A673 (cell line): ENCODE data around the gene DIPK1A. TPM values are rescaled to one million over a fixed set of nuclear protein-coding genes. Genes with fewer than 3 reads are reported as not detected.

Experiments
- Bru-seq: library from RNA; stranded (reverse); fragments of 400-500 nt; gene quantifications from one replicate; lab custom pipeline; 2021; lab: Mats Ljungman, UMichigan
- BruChase-seq, 2 experiments: library from RNA; stranded (reverse); fragments of 400-500 nt; gene quantifications; one replicate each; lab custom pipeline; 2021; lab: Mats Ljungman, UMichigan
- BruUV-seq: library from RNA; stranded (reverse); fragments of 400-500 nt; replicated peaks from 2 replicates; lab custom pipeline; 2021; lab: Mats Ljungman, UMichigan
- CTCF ChIA-PET: fragments of 300-600 bp; sonication (Branson Sonifier 250); formaldehyde crosslinking; loops from one replicate; lab custom pipeline; 2022; ENCODE audit warnings: antibody characterized with exemption; lab: Charles Lee
- POLR2A ChIA-PET: fragments of 300-600 bp; sonication (Branson Sonifier 250); formaldehyde crosslinking; loops from one replicate; lab custom pipeline; 2022; ENCODE audit warnings: antibody characterized with exemption; ENCODE audit not compliant: low non-redundant PET; lab: Charles Lee
- DNase-seq: peaks from one replicate; pipeline ENCODE4 v3.0.0-alpha.2; 2015; ENCODE audit warnings: low spot score
- H3K27ac ChIP-seq: fragments of 200-600 bp; sonication (generic); 2 replicates; pipeline ENCODE4 v1.5.1; 2016; ENCODE audit warnings: mixed run types, low read depth, mild to moderate bottlenecking, mixed read lengths, antibody characterized with exemption, low read length; ENCODE audit not compliant: poor library complexity, severe bottlenecking
- H3K27me3 ChIP-seq: fragments of 200-600 bp; sonication (generic); replicated peaks from 2 replicates; pipeline ENCODE4 v1.6.1; 2017; ENCODE audit warnings: mixed run types, low read depth, mild to moderate bottlenecking, mixed read lengths, antibody characterized with exemption, low read length; ENCODE audit not compliant: insufficient read depth, poor library complexity
- H3K36me3 ChIP-seq: fragments of 200-600 bp; sonication (generic); 2 replicates; pipeline ENCODE4 v1.6.1; 2016; ENCODE audit warnings: mixed run types, mild to moderate bottlenecking, mixed read lengths, antibody characterized with exemption, low read length; ENCODE audit not compliant: insufficient read depth, poor library complexity, severe bottlenecking
- H3K4me1 ChIP-seq: fragments of 200-600 bp; sonication (generic); 2 replicates; pipeline ENCODE4 v1.6.1; 2017; ENCODE audit warnings: mixed run types, mild to moderate bottlenecking, mixed read lengths, antibody characterized with exemption, low read length; ENCODE audit not compliant: insufficient read depth, poor library complexity, severe bottlenecking
- H3K4me3 ChIP-seq: fragments of 200-600 bp; sonication (generic); 2 replicates; pipeline ENCODE4 v1.5.1; 2016; ENCODE audit warnings: low read depth, mixed run types, mild to moderate bottlenecking, mixed read lengths, low read length; ENCODE audit not compliant: poor library complexity, severe bottlenecking
- H3K9me3 ChIP-seq: fragments of 200-600 bp; sonication (generic); 2 replicates; pipeline ENCODE4 v1.6.1; 2016; ENCODE audit warnings: mixed run types, low read depth, mild to moderate bottlenecking, mixed read lengths, antibody characterized with exemption, low read length; ENCODE audit not compliant: poor library complexity, severe bottlenecking
- CTCF ChIP-seq: fragments of 300-800, 200-600 bp; sonication (generic); conservative IDR thresholded peaks from 2 replicates; pipeline ENCODE4 v1.5.1; 2017; ENCODE audit warnings: low read depth, mild to moderate bottlenecking, antibody characterized with exemption, low read length, moderate library complexity, mixed read lengths
- EZH2 ChIP-seq: fragments of 200-600 bp; sonication (generic); IDR thresholded peaks from 2 replicates; pipeline ENCODE4 v1.6.1; 2017; ENCODE audit warnings: borderline replicate concordance, low read depth, mild to moderate bottlenecking, mixed read lengths, antibody characterized with exemption, low read length; ENCODE audit not compliant: poor library complexity, severe bottlenecking
- intact Hi-C: fragments of 100-400 bp; cut with micrococcal nuclease; formaldehyde crosslinking; loops from one replicate; pipeline ENCODE4 v1.10.0; 2022; ENCODE audit not compliant: unreplicated experiment
- long read RNA-seq: library from polyadenylated mRNA; stranded (forward); transcript quantifications from one replicate; pipeline ENCODE4 v2.0.0, GENCODE V29; 2022
- total RNA-seq: library from RNA; stranded (reverse); gene quantifications from 2 replicates; pipeline ENCODE4 v1.2.3, GENCODE V29; 2021

Gene DIPK1A
- 10.3 and 10.9 TPM in 2 replicates for total RNA-seq
- percentile 64 among the genes with signal in this experiment for Bru-seq, nascent RNA
- percentile 61 among the genes with signal in this experiment for BruChase-seq, experiment 1, labeled RNA remaining after a 2-hour chase
- percentile 60 among the genes with signal in this experiment for BruChase-seq, experiment 2, labeled RNA remaining after a 6-hour chase
- long read RNA-seq, transcript FAM69A-201 (5 exons, 2,574 nt), result major isoform, 36 of 50 reads
- long read RNA-seq, partial matches to known transcripts, result 0 of 50 reads
- long read RNA-seq, other reads (novel, unspliced or antisense), result 13 of 50 reads

DNA sequence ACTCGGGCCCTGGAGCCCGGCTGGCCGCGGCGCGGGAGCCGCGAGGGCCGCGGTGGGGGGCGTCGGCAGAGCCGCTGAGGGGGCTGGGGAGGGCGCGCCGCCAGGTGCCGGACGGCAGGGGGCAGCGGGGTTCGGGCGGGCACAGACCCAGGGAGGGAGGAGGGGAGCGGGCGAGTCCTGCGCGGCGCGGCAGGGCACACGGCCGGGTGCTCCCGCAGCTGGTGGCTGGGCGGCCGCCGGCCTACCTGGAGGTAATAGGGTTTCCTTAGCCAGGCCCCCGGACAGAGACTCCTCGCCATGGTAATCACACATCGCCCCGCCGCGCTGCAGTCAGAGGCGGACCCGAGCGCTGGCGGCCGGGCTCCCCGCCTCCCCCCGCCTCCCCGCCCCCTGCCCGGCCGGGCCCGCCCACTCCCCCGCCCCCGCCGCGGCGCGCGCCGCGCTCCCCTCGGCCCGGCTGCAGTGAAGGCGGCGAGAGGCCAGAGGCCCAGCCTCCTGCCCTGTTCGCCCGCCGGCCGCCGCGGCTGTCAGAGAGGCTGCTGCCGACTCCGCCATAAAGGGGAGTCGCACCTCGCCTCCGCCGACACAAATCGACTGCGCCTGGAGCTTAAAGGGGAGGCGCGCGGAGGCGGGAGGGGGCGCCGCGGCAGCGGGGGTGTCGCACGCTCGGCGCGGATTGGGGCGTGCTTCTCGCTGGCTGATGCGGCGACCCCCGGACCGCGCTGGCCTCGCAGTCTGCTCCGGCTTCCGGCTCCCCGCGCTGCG lies at the start of gene DIPK1A:
Gene DIPK1A (minus strand): TSS at position 332 of the 765 bp plus-strand sequence. CDS start 33 bp downstream, at position 299.
- no peaks in the 10 kb centered on the region for H3K36me3 ChIP-seq
- peak within 1 kb of the TSS; percentile 88 for H3K4me3 ChIP-seq
- ChIA-PET POLR2A (interaction anchor here (0.6 to 1.1 kb wide), 2 partner anchors 117 to 157 kb away, joined by 3 to 5 read pairs; no protein-coding TSS in a partner anchor), CTCF (interaction anchor here (1.0 to 1.9 kb wide), 2 partner anchors 11 to 33 kb away, joined by 3 to 8 read pairs; no protein-coding TSS in a partner anchor)
- intact Hi-C loops, result loop anchor here (5.0 kb wide), 1 partner anchor 79 kb away; no protein-coding TSS in a partner anchor
- no peaks in the 10 kb centered on the region for H3K27me3 ChIP-seq
- H3K4me1 ChIP-seq, result peaks cover 17% of the 10 kb centered on the region
- peak; percentile 83 for DNase-seq
- H3K9me3 ChIP-seq, result no peaks in the 10 kb centered on the region
- peak within 1 kb of the TSS; percentile 81 for H3K27ac ChIP-seq
- no TSS peak for BruUV-seq
- no peak for TF ChIP-seq EZH2
- TF ChIP-seq CTCF, result no peak

- H3K27ac ChIP-seq, result no peak overlapping the region
- no TSS peak for BruUV-seq
- POLR2A ChIA-PET, result no interaction called here
Measured at GRCh38 chr1:93007941-93008577, 46.8 kb upstream of the DIPK1A start.

More at GRCh38 chr1:93007941-93008577, 46.8 kb upstream of the DIPK1A start:
- intact Hi-C loops, result no loop called here
- Histone ChIP-seq H3K36me3 (no peaks in the 10 kb centered on the region), H3K27me3 (no peaks in the 10 kb centered on the region), H3K9me3 (no peaks in the 10 kb centered on the region), H3K4me1 (peaks cover 5% of the 10 kb centered on the region), H3K4me3 (no peak overlapping the region)
- CTCF ChIA-PET, result no interaction called here
- no peak for TF ChIP-seq EZH2
- no peak for TF ChIP-seq CTCF
- no peak for DNase-seq
